ENCODE data around the gene DPP7.

GRCh38 chr9:137112564-137113384 lies 1.8 kb downstream of the DPP7 start:
- TF ChIP-seq PML (IDR thresholded peaks at IDR 0.05; ENCODE audit: low read length) (no peak), TCF7 (IDR thresholded peaks at IDR 0.05; ENCODE audit: borderline replicate concordance) (no peak), RAD21 (IDR thresholded peaks at IDR 0.05; ENCODE audit: insufficient read depth, low read depth, low read length) (no peak), HDAC2 (IDR thresholded peaks at IDR 0.05) (no peak)
